ENCODE results near the gene ELOVL7.
"Not testable (repeated sequence)": the region's sequence is repeated elsewhere in the genome, so short reads cannot be mapped to it uniquely, and the experiment has no call there.

The ELOVL7 gene

GRCh38 chr5:60829490-60830266 lies 14.4 kb downstream of the ELOVL7 start:
- DNase-seq, result no peak

GRCh38 chr5:60827201-60827600 lies 16.9 kb downstream of the ELOVL7 start:
- DNase-seq, result no peak

GRCh38 chr5:60826653-60827052 lies 17.4 kb downstream of the ELOVL7 start:
- DNase-seq, result no peak

- no peak for DNase-seq
Measured at GRCh38 chr5:60823574-60823973, 20.5 kb downstream of the ELOVL7 start.

- no peak for DNase-seq
Measured at GRCh38 chr5:60822285-60822556, 21.8 kb downstream of the ELOVL7 start.

GRCh38 chr5:60821488-60822284 lies 22.4 kb downstream of the ELOVL7 start:
- no peak for DNase-seq

GRCh38 chr5:60820593-60821487 lies 23.2 kb downstream of the ELOVL7 start:
- DNase-seq, result no peak

- DNase-seq, result not testable (repeated sequence)
Measured at GRCh38 chr5:60816138-60816537, 27.9 kb downstream of the ELOVL7 start.

- no peak for DNase-seq
Measured at GRCh38 chr5:60814498-60814897, 29.6 kb downstream of the ELOVL7 start.

GRCh38 chr5:60812426-60812825 lies 31.6 kb downstream of the ELOVL7 start:
- no peak for DNase-seq

GRCh38 chr5:60811105-60811504 lies 33.0 kb downstream of the ELOVL7 start:
- no peak for DNase-seq

- no peak for DNase-seq
Measured at GRCh38 chr5:60810438-60811085, 33.5 kb downstream of the ELOVL7 start.

GRCh38 chr5:60809891-60810425 lies 34.1 kb downstream of the ELOVL7 start:
- no peak for DNase-seq

- DNase-seq, result no peak
Measured at GRCh38 chr5:60806591-60807243, 37.4 kb downstream of the ELOVL7 start.

- DNase-seq, result no peak
Measured at GRCh38 chr5:60805463-60805862, 38.6 kb downstream of the ELOVL7 start.

GRCh38 chr5:60803712-60804111 lies 40.4 kb downstream of the ELOVL7 start:
- no peak for DNase-seq

- no peak for DNase-seq
Measured at GRCh38 chr5:60802986-60803385, 41.1 kb downstream of the ELOVL7 start.

- no peak for DNase-seq
Measured at GRCh38 chr5:60802226-60802625, 41.8 kb downstream of the ELOVL7 start.

- no peak for DNase-seq
Measured at GRCh38 chr5:60797482-60798153, 46.5 kb downstream of the ELOVL7 start.

- DNase-seq, result not testable (repeated sequence)
Measured at GRCh38 chr5:60795424-60795950, 48.6 kb downstream of the ELOVL7 start.

GRCh38 chr5:60794691-60795090 lies 49.4 kb downstream of the ELOVL7 start:
- no peak for DNase-seq

Measured in CD4-positive, alpha-beta T cell treated with Interleukin-4 for 1 hour (primary cell).